Aortic smooth muscle cell (primary cell): ENCODE results near the gene RYR1. TPM values are rescaled to one million over a fixed set of nuclear protein-coding genes. Genes with fewer than 3 reads are reported as not detected.

ENCODE experiments used
- total RNA-seq: library from RNA; depleted of rRNA; stranded (reverse); fragments of >200 nt; gene quantifications from 2 replicates; pipeline ENCODE4 v1.2.3, GENCODE V29; 2014

RYR1 gene
- total RNA-seq, result under 0.01 TPM in 2 replicates

DNA sequence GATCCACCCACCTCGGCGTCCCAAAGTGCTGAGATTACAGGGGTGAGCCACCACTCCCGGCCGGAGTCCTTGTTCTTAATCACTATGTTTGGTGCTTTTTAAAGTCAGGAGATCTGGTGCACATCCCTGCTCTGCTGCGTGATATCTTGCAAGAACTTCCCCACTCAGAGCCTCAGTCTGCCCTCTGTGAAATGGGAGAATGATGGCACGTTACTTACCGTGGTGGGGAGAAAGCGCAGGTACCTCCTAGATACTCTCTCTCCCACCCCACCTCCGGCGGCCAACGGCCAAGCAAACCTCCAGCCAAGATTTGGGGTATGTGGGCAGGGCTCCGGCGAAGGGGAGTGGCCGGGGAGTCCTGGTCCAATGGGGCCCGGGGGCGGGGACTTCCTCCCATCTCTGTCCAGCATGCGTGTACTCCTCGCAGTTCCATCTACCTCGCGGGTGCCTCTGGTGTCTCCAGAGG, at the start of gene RYR1:
Gene RYR1, plus strand, starts transcription at position 424 of the 466 bp plus-strand sequence. CDS start 139 bp downstream, outside the sequence.

DNA sequence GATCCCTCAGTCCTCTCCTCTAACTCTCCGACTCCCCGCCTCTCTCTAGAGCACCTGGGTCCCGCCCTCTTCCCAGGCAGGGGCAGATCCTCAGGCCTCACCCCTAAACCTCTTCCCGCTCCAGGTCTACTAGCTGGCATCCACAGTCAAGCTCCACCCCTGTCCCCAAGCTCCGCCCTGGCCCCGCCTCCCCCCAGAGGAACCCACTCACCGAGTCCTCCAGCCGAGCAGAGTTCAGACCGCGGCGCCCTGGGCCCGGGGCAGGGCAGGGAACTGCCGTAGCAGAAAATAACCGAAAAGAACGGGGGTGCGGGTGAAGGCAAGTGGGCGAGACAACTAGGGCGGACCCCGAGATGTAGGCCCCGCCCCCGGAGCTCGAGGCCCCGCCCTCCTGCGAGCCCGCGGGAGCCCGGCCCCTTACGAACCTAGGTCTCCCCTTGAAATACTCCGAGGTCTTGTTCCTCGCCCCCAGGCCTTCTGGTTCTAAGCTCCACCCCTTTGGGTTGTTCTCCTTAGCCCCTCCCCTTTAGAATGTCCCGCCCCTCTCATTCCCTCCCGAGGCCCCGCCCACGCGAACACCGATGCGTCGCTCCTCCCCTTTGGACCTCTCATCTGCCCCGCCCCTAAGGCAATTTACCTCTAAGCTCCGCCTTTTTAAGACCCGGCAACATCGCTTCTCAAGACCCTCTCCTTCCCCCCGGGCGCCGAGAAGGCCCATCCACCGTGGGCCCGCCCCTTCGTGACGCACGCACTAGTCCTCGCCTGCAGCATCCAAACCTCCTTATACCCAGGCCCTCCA, 45.7 kb upstream of the RYR1 start, which contains the start of gene GGN:
Gene GGN, minus strand, starts transcription at position 485 of the 799 bp plus-strand sequence. CDS start 773 bp downstream, outside the sequence.

DNA sequence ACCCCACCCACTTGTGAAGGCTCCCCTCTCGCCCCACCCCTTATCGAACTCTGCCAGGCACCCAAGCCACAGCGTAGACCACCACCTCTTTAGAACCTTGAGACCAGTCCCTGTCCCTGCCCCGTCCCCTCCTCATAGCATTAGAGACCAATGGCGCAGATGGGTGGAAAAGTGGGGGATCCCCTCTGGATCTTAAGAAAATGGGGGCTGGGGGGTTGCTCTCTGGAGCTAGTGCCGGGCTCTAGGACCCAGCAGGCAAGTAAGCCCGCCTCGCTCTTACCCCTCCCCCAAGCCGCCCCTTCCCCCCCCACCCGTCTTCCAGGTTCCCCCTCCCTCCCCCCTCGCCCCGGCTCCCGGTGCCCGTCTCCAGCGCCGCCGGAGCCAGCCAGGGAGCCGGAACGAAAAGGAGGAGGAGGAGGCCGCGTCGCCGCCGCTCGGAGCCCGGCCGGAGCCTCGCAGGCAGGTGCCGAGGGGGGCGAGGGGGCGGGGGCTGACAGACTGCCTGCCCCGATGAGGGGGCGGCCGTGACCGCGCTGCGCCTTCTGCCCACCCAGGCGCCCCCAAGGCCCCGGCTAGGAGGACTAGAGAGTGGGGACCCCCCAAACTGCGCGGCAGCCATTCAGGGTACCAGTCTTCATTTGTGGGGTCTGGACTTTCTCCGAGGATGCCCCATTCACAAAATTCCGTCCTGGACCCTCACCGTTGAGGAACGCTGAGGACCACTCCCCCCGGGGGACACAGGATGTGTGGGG, 45.0 kb upstream of the RYR1 start, which contains the start of gene SPRED3:
Gene SPRED3, plus strand, starts transcription at position 349 of the 752 bp plus-strand sequence. CDS start 1,606 bp downstream, outside the sequence.

DNA sequence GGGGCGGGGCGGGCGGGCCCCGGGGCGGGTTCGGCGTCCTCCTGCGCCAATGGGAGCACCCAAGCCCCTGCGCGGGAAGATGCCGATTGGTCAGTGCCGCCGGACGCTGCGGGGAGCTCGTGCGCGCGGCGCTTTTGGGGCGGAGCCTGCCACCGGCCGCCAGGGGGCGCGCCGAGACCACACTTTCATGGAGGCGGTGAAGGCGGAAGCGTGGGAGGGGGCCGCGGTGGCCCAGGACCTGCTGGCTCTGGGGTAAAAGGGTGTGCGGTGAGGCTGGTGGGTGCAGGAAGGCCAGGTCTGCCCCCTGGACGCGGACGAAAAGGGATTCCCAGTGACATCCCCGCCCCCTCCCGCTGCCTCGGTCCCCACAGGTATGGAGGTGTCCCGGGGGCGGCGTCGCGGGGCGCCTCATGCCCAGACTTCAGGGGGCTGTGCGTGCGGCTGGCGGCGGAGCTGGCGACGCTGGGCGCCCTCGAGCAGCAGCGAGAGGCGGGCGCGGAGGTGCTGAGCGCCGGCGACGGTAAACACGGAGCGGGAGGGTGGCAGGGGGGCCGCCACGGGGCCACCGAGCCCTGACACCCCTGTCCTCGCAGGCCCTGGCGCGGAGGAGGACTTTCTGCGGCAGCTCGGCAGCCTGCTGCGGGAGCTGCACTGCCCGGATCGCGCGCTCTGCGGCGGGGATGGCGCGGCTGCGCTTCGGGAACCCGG, 30.4 kb upstream of the RYR1 start, which contains the start of gene FAM98C:
Gene FAM98C, plus strand, starts transcription at position 127 of the 708 bp plus-strand sequence. Its CDS starts 61 bp downstream, at position 188.

DNA sequence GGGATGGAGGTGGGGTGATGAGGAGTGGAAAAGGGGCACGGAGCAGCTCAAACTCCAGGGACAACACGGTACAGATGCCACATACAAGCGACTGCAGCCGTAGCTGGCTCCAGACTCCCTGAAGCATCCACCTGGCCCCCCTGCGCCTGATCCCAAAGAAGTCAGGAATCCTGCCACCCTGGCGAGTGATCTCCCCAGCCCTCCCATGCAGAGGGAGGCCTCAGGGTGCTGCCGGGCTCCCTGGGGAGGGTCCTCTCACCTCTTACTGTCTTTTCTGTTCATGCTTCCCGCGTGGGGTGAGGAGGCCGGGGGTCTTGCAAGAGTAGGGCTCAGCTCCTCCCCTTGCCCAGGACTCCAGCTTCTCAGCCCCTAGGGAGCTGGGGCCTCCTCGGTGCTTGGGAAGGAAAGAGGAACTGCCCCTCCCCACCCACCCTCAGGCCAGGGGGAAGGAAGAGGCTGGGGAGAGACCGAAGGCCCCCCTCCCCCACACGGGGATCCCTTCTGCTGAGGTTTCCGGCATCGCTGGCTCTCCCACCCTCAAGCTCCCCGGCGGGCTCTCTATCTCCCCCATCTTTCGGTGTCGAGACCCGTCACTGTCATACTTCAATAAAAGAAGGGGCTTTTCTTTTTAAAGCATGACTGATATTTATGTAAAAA, 7.6 kb upstream of the RYR1 start, which contains the start of gene RASGRP4:
Gene RASGRP4, minus strand, starts transcription at position 410 of the 657 bp plus-strand sequence. Its CDS starts 128 bp downstream, at position 282.

DNA sequence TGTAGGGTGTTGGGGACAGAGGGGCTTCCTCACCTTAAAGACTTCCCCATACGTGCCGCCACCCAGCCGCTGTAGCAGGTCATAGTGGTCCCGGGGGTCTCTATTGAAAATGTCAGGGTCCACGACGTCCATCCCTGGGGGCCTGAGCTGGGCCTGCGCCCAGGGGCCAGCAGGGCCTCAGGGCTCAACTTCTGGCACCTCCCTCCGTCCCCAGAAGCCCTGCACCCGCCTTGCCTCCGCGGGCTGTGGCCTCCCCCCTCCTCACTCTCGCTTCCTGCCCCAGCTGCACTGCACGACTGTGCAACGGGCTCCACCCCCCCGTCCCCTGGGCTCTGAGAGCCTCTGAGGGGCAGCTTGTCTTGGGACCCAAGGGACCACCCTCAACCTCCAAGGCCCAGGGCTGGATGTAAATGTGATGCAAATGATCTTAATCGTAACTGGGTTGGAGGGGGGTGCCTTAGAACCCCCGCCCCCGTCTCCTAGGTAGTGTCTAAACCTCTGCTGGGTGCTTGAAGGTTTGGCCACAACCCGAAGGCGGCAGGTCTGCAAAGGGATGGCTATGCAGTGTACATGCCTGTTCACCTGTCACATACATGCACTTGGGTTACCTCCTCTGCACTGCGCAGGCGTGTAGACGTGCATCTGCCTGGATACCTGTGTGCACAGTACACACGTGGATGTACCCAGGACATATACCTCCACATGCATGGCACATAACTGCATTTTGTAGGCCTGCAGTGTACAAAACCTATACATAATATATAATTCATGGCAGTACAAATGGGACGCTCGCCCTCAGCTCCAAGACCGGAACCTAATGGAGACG, 184.5 kb downstream of the RYR1 start, which contains the start of gene MAP4K1:
Gene MAP4K1, minus strand, starts transcription at position 190 of the 826 bp plus-strand sequence. Its CDS starts 58 bp downstream, at position 132.

DNA sequence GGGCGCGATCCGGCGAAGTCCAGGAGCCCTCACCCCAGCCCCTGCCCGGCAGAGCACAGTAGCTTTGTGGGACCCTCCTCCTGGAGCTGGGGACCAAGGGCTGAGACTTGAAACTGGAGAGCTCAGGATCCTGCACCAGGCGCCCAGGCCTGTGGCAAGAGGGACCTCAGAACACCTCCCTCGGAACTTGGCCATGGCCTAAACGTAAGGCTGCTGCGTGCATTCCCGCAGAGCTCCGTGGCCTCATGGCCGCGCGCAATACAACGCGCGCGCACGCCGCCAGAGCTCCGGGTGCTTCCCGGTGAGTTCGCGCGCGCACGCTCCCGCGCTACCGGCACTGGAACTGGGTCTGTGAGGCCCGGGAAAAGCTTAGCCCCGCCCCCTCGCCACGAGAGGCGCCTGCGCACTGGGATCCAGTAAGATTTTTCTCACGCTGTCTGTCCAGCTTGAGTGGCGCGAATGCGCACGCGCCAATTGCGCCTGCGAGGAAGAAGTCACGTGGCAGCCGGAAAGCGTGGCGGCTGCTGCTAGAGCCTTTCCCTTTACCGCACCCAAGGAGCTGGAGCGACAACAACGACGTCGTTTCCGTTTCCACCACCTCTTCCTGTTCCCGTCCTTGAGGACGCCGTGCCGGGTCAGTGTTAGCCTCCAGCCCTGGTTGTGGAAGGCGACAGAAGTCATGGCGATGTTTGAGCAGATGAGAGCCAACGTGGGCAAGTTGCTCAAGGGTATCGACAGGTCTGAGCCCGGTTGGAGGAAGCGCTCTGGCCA, 185.3 kb downstream of the RYR1 start, which contains the start of gene EIF3K:
Gene EIF3K, plus strand, starts transcription at position 599 of the 771 bp plus-strand sequence. Its CDS starts 81 bp downstream, at position 680.

Other genes with a start within 250 kb of the RYR1 start
- gene DPF1, start 209.5 kb upstream of the RYR1 start, total RNA-seq, result 1.5 and 1.6 TPM in 2 replicates
- gene PPP1R14A, start 177.3 kb upstream of the RYR1 start, total RNA-seq, result 1.7 and 13.6 TPM in 2 replicates
- gene SPINT2, start 169.1 kb upstream of the RYR1 start, total RNA-seq, result 21.7 and 69.3 TPM in 2 replicates
- gene C19orf33, start 129.4 kb upstream of the RYR1 start, total RNA-seq, result not detected in 2 replicates
- 76.5 and 83.6 TPM in 2 replicates for gene YIF1B, start 117.7 kb upstream of the RYR1 start, total RNA-seq
- 9.2 and 19.6 TPM in 2 replicates for gene KCNK6, start 113.8 kb upstream of the RYR1 start, total RNA-seq
- gene CATSPERG, start 97.9 kb upstream of the RYR1 start, total RNA-seq, result 1.5 and 3.4 TPM in 2 replicates
- 296 and 303 TPM in 2 replicates for gene PSMD8, start 59.1 kb upstream of the RYR1 start, total RNA-seq
- gene GGN, start 45.7 kb upstream of the RYR1 start, total RNA-seq, result 0.66 and 0.68 TPM in 2 replicates
- gene SPRED3, start 45.0 kb upstream of the RYR1 start, total RNA-seq, result 6.8 and 6.9 TPM in 2 replicates
- gene FAM98C, start 30.6 kb upstream of the RYR1 start, total RNA-seq, result 9.9 and 11.4 TPM in 2 replicates
- gene RASGRP4, start 7.5 kb upstream of the RYR1 start, total RNA-seq, result not detected in 2 replicates
- 0.31 TPM in 1 of 2 replicates, not detected in the other for gene MAP4K1, start 184.3 kb downstream of the RYR1 start, total RNA-seq
- gene EIF3K, start 185.5 kb downstream of the RYR1 start, total RNA-seq, result 288 and 303 TPM in 2 replicates
- gene ACTN4, start 214.0 kb downstream of the RYR1 start, total RNA-seq, result 256 and 342 TPM in 2 replicates